Spleen (tissue), 11 donors: Measurements from ENCODE around the gene LRMDA. TPM values are rescaled to one million over a fixed set of nuclear protein-coding genes. Genes with fewer than 3 reads are reported as not detected.

ENCODE experiments used
- DNase-seq: peaks from one replicate; pipeline ENCODE4 v3.0.0-alpha.2; 2020
- H3K27ac ChIP-seq, 8 donors: fragments of 200-600 bp; sonication (generic) in 7 of 8; 1 replicate in 4 of 8; 2 replicates in 4 of 8; pipeline versions ENCODE4 v1.5.0 to v1.8.0; 2016 to 2021; ENCODE audit warnings: inconsistent platforms in 4 of 8, mild to moderate bottlenecking in 4 of 8, moderate library complexity in 1 of 8
- H3K27me3 ChIP-seq, 7 donors: fragments of 200-600 bp; sonication (generic) in 6 of 7; replicated peaks in 1 of 7; 1 replicate in 4 of 7; 2 replicates in 3 of 7; pipeline versions ENCODE4 v1.5.0 to v1.8.0; 2016 to 2021; ENCODE audit warnings: inconsistent platforms in 3 of 7, mild to moderate bottlenecking in 1 of 7
- H3K36me3 ChIP-seq, 6 donors: fragments of 200-600 bp; sonication (generic) in 5 of 6; 1 replicate in 4 of 6; 2 replicates in 2 of 6; pipeline versions ENCODE4 v1.5.0 to v1.8.0; 2016 to 2021; ENCODE audit warnings: inconsistent platforms in 2 of 6
- H3K4me1 ChIP-seq, 6 donors: fragments of 200-600 bp; sonication (generic) in 5 of 6; 1 replicate in 3 of 6; 2 replicates in 3 of 6; pipeline versions ENCODE4 v1.5.0 to v1.8.0; 2016 to 2021; ENCODE audit warnings: inconsistent platforms in 3 of 6
- H3K4me3 ChIP-seq, 8 donors: fragments of 200-600 bp; sonication (generic) in 7 of 8; 1 replicate in 4 of 8; 2 replicates in 4 of 8; pipeline versions ENCODE4 v1.5.0 to v1.8.0; 2016 to 2021; ENCODE audit warnings: inconsistent platforms in 4 of 8, mild to moderate bottlenecking in 4 of 8, moderate library complexity in 2 of 8
- H3K9me3 ChIP-seq, 8 donors: fragments of 200-600 bp; sonication (generic) in 7 of 8; 1 replicate in 4 of 8; 2 replicates in 4 of 8; pipeline versions ENCODE4 v1.5.0 to v1.8.0; 2016 to 2021; ENCODE audit warnings: inconsistent platforms in 4 of 8
- POLR2A ChIP-seq, 3 donors: fragments of 450-650 bp; IDR thresholded peaks; one replicate each; pipeline ENCODE4 v1.5.1; 2017; ENCODE audit warnings: antibody characterized with exemption in 3 of 3, mild to moderate bottlenecking in 1 of 3
- POLR2AphosphoS5 ChIP-seq, 3 donors: sonication (generic); formaldehyde crosslinking; IDR thresholded peaks; one replicate each; pipeline ENCODE4 v1.5.1; 2017; ENCODE audit warnings: antibody characterized with exemption in 3 of 3
- WGBS, 5 donors: extraction: QIAGEN DNeasy Blood & Tissue Kit in 3 of 5; methylation state at CpG; one replicate each; pipeline versions ENCODE4 v1.1.5 to v1.1.7; 2013 to 2018; 5-methylcytosine and 5-hydroxymethylcytosine counted together
- intact Hi-C: fragments of 100-400 bp; cut with DNase I; formaldehyde crosslinking; loops from one replicate; pipeline ENCODE4 v1.15.0; 2023; ENCODE audit warnings: low total_unique reads
- polyA plus RNA-seq, 3 donors: library from polyadenylated mRNA; stranded (reverse); fragments of 200-250 nt; gene quantifications; one replicate each; pipeline ENCODE4 v1.2.1, GENCODE V29; 2013
- total RNA-seq, 7 donors: library from RNA; depleted of rRNA in 3 of 7; stranded (reverse); fragments of >200 nt in 3 of 7; fragmentation: NEBNext Ultra II Directional in 4 of 7; extraction: Animal tissue kit (Norgen Biotek cat#: 25700) in 4 of 7; gene quantifications; one replicate each; pipeline versions ENCODE4 v1.1.0 to v1.2.1, GENCODE V29; 2016 to 2021
- TF ChIP-seq, protein P1 (sequence below), 11 experiments: fragments of 200-600 bp in 7 of 11; fragments of 450-650 bp in 4 of 11; sonication (generic) in 4 of 11; IDR thresholded peaks in 8 of 11; conservative IDR thresholded peaks in 3 of 11; 1 replicate in 7 of 11; 2 replicates in 4 of 11; pipeline versions ENCODE4 v1.4.0 to v1.8.0; 2016 to 2021; ENCODE audit warnings: antibody characterized with exemption in 11 of 11, inconsistent platforms in 4 of 11, mild to moderate bottlenecking in 1 of 11
- donor health status: healthy with polysubstance abuse.
- donor health status: DM: no; HTN: no; CAD: no; lungs with moderate emphysema.
- donor health status: DM: no; HTN: no; CAD: no.
- donor health status: Bipolar disorder and iron deficiency.
- donor health status: healthy.
- donor health status: DM: no; HTN: no; CAD: no.
- donor health status: DM: yes; HTN: yes; CAD: no.

Gene LRMDA
- total and polyA plus RNA-seq, 10 donors: 7.3 to 46.6 (median 28.2) TPM

DNA sequence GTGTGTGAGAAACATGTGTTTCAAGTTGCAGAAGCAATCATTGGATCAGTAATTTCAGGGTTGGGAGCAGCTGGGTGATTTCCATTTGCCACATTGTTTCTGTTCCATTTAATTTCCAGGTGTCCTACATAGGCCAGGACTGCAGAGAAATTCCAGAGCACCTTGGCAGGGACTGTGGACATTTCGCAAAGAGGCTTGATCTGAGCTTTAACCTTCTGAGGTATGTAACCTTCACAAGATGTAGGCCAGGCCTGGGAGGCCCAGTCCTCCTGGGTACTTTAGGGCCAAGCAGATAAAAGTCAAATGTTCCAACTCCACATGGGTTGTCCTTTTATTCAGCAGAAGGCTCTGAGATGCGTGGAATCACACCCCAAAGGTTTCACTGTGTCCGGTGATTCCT, 6.9 kb downstream of the LRMDA start:
- H3K27ac ChIP-seq: no peak overlapping the region
- no peak for DNase-seq
- H3K4me3 ChIP-seq: no peak overlapping the region
- TF ChIP-seq POLR2AphosphoS5 (IDR thresholded peaks at IDR 0.05) (no peak), POLR2A (IDR thresholded peaks at IDR 0.05) (no peak)
- TF ChIP-seq, protein P1, sequence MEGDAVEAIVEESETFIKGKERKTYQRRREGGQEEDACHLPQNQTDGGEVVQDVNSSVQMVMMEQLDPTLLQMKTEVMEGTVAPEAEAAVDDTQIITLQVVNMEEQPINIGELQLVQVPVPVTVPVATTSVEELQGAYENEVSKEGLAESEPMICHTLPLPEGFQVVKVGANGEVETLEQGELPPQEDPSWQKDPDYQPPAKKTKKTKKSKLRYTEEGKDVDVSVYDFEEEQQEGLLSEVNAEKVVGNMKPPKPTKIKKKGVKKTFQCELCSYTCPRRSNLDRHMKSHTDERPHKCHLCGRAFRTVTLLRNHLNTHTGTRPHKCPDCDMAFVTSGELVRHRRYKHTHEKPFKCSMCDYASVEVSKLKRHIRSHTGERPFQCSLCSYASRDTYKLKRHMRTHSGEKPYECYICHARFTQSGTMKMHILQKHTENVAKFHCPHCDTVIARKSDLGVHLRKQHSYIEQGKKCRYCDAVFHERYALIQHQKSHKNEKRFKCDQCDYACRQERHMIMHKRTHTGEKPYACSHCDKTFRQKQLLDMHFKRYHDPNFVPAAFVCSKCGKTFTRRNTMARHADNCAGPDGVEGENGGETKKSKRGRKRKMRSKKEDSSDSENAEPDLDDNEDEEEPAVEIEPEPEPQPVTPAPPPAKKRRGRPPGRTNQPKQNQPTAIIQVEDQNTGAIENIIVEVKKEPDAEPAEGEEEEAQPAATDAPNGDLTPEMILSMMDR (IDR thresholded peaks at IDR 0.05 in 8 of 11, conservative IDR thresholded peaks at IDR 0.05 in 3 of 11): no peak
- H3K9me3 ChIP-seq: peaks cover 0 to 13% (median 11%) of the 10 kb centered on the region in 8 donors
- intact Hi-C loops: no loop called here
- WGBS, 5 donors: 90 to 94% (median 93%) methylated on average over 3 of the region's 3 CpGs
- H3K4me1 ChIP-seq: peaks cover 0 to 9% (median 0%) of the 10 kb centered on the region in 6 donors
- H3K36me3 ChIP-seq: peaks cover 0 to 17% (median 0%) of the 10 kb centered on the region in 6 donors
- H3K27me3 ChIP-seq: peaks cover 0 to 15% (median 0%) of the 10 kb centered on the region in 7 donors

- WGBS, 5 donors: 75 to 92% (median 79%) methylated on average over 4 of the region's 4 CpGs
Measured at GRCh38 chr10:75439811-75440210, 8.4 kb downstream of the LRMDA start.

GRCh38 chr10:75440271-75440793, 8.9 kb downstream of the LRMDA start:
- intact Hi-C loops: no loop called here
- H3K27ac ChIP-seq: no peak overlapping the region
- H3K4me3 ChIP-seq: no peak overlapping the region
- peaks cover 0 to 27% (median 0%) of the 10 kb centered on the region in 6 donors for H3K36me3 ChIP-seq
- TF ChIP-seq, protein P1 (IDR thresholded peaks at IDR 0.05 in 8 of 11, conservative IDR thresholded peaks at IDR 0.05 in 3 of 11): no peak
- TF ChIP-seq POLR2A (IDR thresholded peaks at IDR 0.05): no peak
- no peaks in the 10 kb centered on the region for H3K4me1 ChIP-seq
- no peak for DNase-seq
- H3K9me3 ChIP-seq: peaks cover 0 to 34% (median 31%) of the 10 kb centered on the region in 8 donors
- WGBS, 5 donors: 87 to 92% (median 89%) methylated on average over 4 of the region's 4 CpGs
- H3K27me3 ChIP-seq: no peaks in the 10 kb centered on the region

More at GRCh38 chr10:75439811-75440210, 8.4 kb downstream of the LRMDA start:
- TF ChIP-seq, protein P1 (IDR thresholded peaks at IDR 0.05 in 8 of 11, conservative IDR thresholded peaks at IDR 0.05 in 3 of 11): no peak
- no peak for TF ChIP-seq POLR2AphosphoS5 (IDR thresholded peaks at IDR 0.05)
- TF ChIP-seq POLR2A (IDR thresholded peaks at IDR 0.05): no peak
- H3K27me3 ChIP-seq: peaks cover 0 to 2% (median 0%) of the 10 kb centered on the region in 7 donors
- no peak overlapping the region for H3K4me3 ChIP-seq
- H3K36me3 ChIP-seq: peaks cover 0 to 21% (median 0%) of the 10 kb centered on the region in 6 donors
- intact Hi-C loops: no loop called here
- DNase-seq: no peak
- H3K9me3 ChIP-seq: peaks cover 0 to 28% (median 26%) of the 10 kb centered on the region in 8 donors
- no peak overlapping the region for H3K27ac ChIP-seq
- no peaks in the 10 kb centered on the region for H3K4me1 ChIP-seq

- no peak for DNase-seq
- H3K4me3 ChIP-seq: no peak overlapping the region
- H3K4me1 ChIP-seq: no peaks in the 10 kb centered on the region
- intact Hi-C loops: no loop called here
- 87 to 92% (median 89%) methylated on average over 4 of the region's 4 CpGs for WGBS, 5 donors
- H3K9me3 ChIP-seq: peaks cover 3 to 42% (median 40%) of the 10 kb centered on the region in 8 donors
- H3K27me3 ChIP-seq: no peaks in the 10 kb centered on the region
- no peak for TF ChIP-seq POLR2A (IDR thresholded peaks at IDR 0.05)
- TF ChIP-seq, protein P1 (IDR thresholded peaks at IDR 0.05 in 8 of 11, conservative IDR thresholded peaks at IDR 0.05 in 3 of 11): no peak
- TF ChIP-seq POLR2AphosphoS5 (IDR thresholded peaks at IDR 0.05): no peak
- H3K27ac ChIP-seq: no peak overlapping the region
- H3K36me3 ChIP-seq: peaks cover 0 to 33% (median 0%) of the 10 kb centered on the region in 6 donors
Measured at GRCh38 chr10:75441196-75441595, 9.8 kb downstream of the LRMDA start.
